ENCODE results near the gene SSC5D.

GRCh38 chr19:55452749-55453346 lies 35.4 kb upstream of the SSC5D start:
- TF ChIP-seq CTCF (IDR thresholded peaks at IDR 0.05): peak in 1 of 3 experiments; percentile 9
- no peak for TF ChIP-seq POLR2A (IDR thresholded peaks at IDR 0.05)
